Kidney epithelial cell (primary cell): ENCODE results near the gene AOPEP. TPM values are rescaled to one million over a fixed set of nuclear protein-coding genes. Genes with fewer than 3 reads are reported as not detected.

Experiments
- DNase-seq: peaks from one replicate; pipeline ENCODE4 v3.0.0-alpha.2; 2010; ENCODE audit warnings: low read depth
- H3K27me3 ChIP-seq: 2 replicates; pipeline ENCODE4 v1.6.0; 2011; ENCODE audit warnings: low read length; ENCODE audit not compliant: control insufficient read depth, insufficient read depth
- H3K36me3 ChIP-seq: 2 replicates; pipeline ENCODE4 v1.5.1; 2011; ENCODE audit warnings: low read length; ENCODE audit not compliant: control insufficient read depth, insufficient read depth
- H3K4me3 ChIP-seq: 2 replicates; pipeline ENCODE4 v1.5.1; 2011; ENCODE audit warnings: low read depth, mild to moderate bottlenecking, control low read depth, low read length
- total RNA-seq: library from RNA; depleted of rRNA; stranded (reverse); fragments of >200 nt; gene quantifications from 2 replicates; pipeline ENCODE4 v1.2.3, GENCODE V29; 2015
- TF ChIP-seq, protein P1 (sequence below): IDR thresholded peaks from 2 replicates; pipeline ENCODE4 v1.5.1; 2011; ENCODE audit warnings: mild to moderate bottlenecking, moderate library complexity, low read length, control low read depth, inconsistent platforms; ENCODE audit not compliant: insufficient read depth, poor library complexity, severe bottlenecking

The AOPEP gene
- total RNA-seq, 1 donor from 2014 or later = 17.4 TPM

DNA sequence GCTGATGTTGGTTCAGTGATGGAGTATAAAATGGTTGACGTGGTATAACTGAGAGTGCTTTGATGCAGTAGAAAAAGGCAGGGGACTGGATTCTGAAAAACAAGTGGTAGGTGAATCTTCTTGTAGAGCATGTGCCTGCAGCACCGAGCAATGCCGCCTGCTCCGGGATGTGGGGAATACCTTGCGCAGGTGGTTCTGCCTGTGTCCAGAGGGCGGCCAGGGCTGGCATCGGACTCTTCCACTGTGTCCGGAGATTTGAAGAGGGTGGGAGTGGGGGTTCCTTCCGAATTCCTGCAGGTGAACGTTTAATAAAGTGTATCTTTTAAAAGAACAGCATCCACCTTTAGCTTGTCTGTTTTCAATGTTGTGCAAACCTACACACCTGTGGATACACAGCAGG, 353.0 kb downstream of the AOPEP start:
- TF ChIP-seq, protein P1, sequence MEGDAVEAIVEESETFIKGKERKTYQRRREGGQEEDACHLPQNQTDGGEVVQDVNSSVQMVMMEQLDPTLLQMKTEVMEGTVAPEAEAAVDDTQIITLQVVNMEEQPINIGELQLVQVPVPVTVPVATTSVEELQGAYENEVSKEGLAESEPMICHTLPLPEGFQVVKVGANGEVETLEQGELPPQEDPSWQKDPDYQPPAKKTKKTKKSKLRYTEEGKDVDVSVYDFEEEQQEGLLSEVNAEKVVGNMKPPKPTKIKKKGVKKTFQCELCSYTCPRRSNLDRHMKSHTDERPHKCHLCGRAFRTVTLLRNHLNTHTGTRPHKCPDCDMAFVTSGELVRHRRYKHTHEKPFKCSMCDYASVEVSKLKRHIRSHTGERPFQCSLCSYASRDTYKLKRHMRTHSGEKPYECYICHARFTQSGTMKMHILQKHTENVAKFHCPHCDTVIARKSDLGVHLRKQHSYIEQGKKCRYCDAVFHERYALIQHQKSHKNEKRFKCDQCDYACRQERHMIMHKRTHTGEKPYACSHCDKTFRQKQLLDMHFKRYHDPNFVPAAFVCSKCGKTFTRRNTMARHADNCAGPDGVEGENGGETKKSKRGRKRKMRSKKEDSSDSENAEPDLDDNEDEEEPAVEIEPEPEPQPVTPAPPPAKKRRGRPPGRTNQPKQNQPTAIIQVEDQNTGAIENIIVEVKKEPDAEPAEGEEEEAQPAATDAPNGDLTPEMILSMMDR = no peak
- DNase-seq = no peak
- Histone ChIP-seq H3K4me3 (no peak overlapping the region), H3K27me3 (no peaks in the 10 kb centered on the region), H3K36me3 (peaks cover 9% of the 10 kb centered on the region)

DNA sequence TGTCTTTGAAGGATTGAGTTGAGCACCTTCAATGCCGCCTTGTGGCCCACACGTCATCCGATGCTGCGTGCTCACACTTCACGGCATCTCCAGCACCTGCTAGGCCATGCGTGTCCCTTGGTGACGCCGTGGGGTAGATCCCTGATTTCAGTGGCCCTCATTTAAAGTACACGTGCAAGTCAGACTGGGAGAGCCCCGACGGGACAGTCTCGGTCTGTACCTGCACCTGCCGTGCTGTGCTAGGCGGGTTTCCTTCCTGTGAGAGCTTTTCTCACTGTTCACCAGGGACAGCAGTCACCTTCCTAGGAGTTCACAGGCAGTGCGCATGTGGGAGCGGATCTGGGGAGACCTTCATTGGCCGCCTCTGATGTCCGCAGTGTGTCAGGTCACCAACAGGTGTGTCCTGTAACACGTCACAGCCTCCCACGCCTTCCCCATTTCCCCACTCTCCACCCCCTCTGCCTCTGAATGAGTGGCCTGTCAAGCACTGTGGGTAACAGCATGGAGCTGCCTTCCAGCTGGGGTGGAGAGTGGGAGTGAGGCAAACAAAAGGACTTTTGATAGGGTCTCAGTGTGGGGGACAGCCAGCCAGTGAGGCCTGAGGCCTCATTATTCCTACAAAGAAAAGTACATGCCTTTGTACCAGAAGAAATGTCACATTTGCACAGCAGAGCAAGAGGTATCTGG, 354.6 kb downstream of the AOPEP start:
- Histone ChIP-seq H3K27me3 (no peaks in the 10 kb centered on the region), H3K36me3 (peaks cover 9% of the 10 kb centered on the region), H3K4me3 (no peak overlapping the region)
- TF ChIP-seq, protein P1 = no peak
- DNase-seq = no peak

DNA sequence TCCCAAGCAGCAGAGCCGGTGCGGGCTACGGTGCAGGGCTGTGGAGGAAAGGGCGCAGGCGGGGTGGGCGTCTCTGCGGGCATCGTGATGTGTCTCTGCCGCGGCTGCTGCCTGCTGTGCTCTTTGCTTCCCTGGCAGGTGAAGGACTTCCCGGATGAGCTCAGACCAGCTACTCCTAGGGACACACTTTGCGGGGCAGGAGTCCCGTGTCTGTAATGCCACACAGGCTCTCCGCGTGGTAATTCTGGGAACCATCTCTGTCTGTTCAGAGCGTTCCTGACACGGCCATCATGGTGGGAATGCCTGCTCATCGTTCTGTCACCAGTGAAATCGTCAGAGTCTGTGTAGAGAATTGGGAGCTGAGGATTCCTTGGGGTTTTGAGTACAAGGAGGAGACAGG, 355.5 kb downstream of the AOPEP start:
- peaks cover 9% of the 10 kb centered on the region for H3K36me3 ChIP-seq
- no peak for DNase-seq
- H3K27me3 ChIP-seq = no peaks in the 10 kb centered on the region
- TF ChIP-seq, protein P1 = no peak
- no peak overlapping the region for H3K4me3 ChIP-seq

DNA sequence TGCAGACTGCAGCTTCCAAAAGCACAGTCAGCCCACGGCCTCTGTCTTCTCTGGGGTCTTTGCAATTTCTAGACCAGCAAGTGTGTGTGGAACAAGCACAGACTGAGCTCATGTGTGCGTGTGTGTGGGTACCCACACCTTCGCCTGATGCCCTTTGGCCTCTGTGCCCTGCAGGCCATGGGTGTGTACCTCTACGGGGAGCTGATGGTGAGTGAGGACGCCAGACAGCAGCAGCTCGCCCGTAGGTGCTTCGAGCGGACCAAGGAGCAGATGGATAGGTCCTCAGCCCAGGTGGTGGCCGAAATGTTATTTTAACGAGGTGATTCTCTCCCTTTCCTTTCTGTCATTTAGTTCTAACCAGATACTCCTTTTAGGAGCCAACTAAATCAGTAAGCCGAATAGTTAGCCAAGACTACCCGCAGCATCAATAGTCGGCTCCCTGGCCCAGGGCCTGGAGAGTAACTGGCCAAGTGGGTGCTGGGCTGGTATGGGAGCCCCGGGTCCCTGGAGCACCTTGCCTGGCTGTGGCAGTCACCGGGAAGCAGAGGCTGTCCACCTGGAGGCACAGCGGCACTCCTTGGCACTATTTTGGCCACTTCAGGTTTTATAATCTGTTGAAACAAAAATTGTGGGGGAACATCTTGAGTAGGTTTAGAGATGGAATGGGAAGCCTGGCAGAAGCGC, 356.0 kb downstream of the AOPEP start:
- DNase-seq = no peak
- Histone ChIP-seq H3K27me3 (no peaks in the 10 kb centered on the region), H3K36me3 (peaks cover 9% of the 10 kb centered on the region), H3K4me3 (no peak overlapping the region)
- TF ChIP-seq, protein P1 = no peak

DNA sequence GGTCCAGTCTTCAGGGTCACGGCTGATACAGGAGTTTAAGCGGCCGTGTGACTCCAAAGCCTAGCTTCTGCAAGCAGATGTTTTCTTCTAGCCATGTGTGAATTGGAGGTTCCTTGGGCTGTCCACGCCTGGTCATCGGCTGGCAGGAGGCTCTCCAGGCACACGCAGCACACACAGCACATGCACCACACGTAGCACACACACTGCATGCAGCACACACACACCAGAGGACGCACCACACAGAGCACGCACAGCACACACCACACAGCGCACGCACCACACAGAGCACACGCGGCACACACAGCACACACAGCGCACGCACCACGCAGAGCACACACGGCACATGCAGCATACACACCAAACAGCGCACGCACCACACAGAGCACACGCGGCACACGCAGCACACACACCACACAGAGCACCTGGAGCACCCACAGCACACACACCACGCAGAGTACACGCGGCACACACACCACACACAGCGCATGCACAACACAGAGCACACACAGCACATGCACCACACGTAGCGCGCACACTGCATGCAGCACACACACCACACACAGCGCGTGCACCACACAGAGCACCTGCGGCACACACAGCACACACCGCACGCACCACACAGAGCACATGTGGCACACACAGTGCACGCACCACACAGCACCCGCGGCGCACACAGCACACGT, 356.7 kb downstream of the AOPEP start:
- H3K4me3 ChIP-seq = no peak overlapping the region
- TF ChIP-seq, protein P1 = no peak
- no peaks in the 10 kb centered on the region for H3K27me3 ChIP-seq
- H3K36me3 ChIP-seq = peaks cover 12% of the 10 kb centered on the region
- DNase-seq = no peak
